Neural cell (in vitro differentiated cells): ENCODE data around the gene ROBO3. TPM values are rescaled to one million over a fixed set of nuclear protein-coding genes. Genes with fewer than 3 reads are reported as not detected.

Experiments
- H2AFZ ChIP-seq: fragments of 200-600, 300-800 bp; sonication (generic), shearing (Covaris generic); 2 replicates; pipeline ENCODE4 v1.6.0; 2014; ENCODE audit warnings: low read depth, mild to moderate bottlenecking, antibody characterized with exemption, low read length, moderate library complexity
- H3F3A ChIP-seq: fragments of 200-600 bp; shearing (Covaris generic); 2 replicates; pipeline ENCODE4 v1.6.1; 2016; ENCODE audit warnings: mild to moderate bottlenecking, moderate library complexity, mixed read lengths, antibody characterized with exemption, low read length; ENCODE audit not compliant: insufficient read depth, poor library complexity, severe bottlenecking
- H3K27ac ChIP-seq: fragments of 200-600, 300-800 bp; sonication (generic), shearing (Covaris generic); 2 replicates; pipeline ENCODE4 v1.5.1; 2014; ENCODE audit warnings: mild to moderate bottlenecking, low read length, moderate library complexity
- H3K27me3 ChIP-seq: fragments of 300-800, 200-600 bp; sonication (generic), shearing (Covaris generic); 2 replicates; pipeline ENCODE4 v1.6.0; 2014; ENCODE audit warnings: mild to moderate bottlenecking, low read depth, low read length, moderate library complexity; ENCODE audit not compliant: insufficient read depth
- H3K36me3 ChIP-seq: fragments of 300-800, 200-600 bp; sonication (generic), shearing (Covaris generic); 2 replicates; pipeline ENCODE4 v1.5.1; 2014; ENCODE audit warnings: mild to moderate bottlenecking, antibody characterized with exemption, low read length, moderate library complexity; ENCODE audit not compliant: insufficient read depth
- H3K4me2 ChIP-seq: fragments of 300-800, 200-600 bp; sonication (generic), shearing (Covaris generic); 2 replicates; pipeline ENCODE4 v1.6.0; 2014; ENCODE audit warnings: mild to moderate bottlenecking, low read length
- H3K4me3 ChIP-seq: fragments of 300-800, 200-600 bp; sonication (generic), shearing (Covaris generic); 2 replicates; pipeline ENCODE4 v1.5.1; 2014; ENCODE audit warnings: mild to moderate bottlenecking, low read length, moderate library complexity
- H3K79me2 ChIP-seq: fragments of 200-600 bp; shearing (Covaris generic); replicated peaks from 2 replicates; pipeline ENCODE4 v1.6.0; 2014; ENCODE audit warnings: mild to moderate bottlenecking, low read length, moderate library complexity; ENCODE audit not compliant: insufficient read depth
- H3K9ac ChIP-seq: fragments of 300-800, 200-600 bp; sonication (generic), shearing (Covaris generic); 2 replicates; pipeline ENCODE4 v1.6.1; 2016; ENCODE audit warnings: mild to moderate bottlenecking, low read length, mixed read lengths
- H3K9me2 ChIP-seq: fragments of 200-600 bp; shearing (Covaris generic); 2 replicates; pipeline ENCODE4 v1.6.1; 2016; ENCODE audit warnings: mild to moderate bottlenecking, low read length, mixed read lengths; ENCODE audit not compliant: insufficient read depth
- H3K9me3 ChIP-seq: fragments of 200-600, 300-800 bp; sonication (generic), shearing (Covaris generic); 2 replicates; pipeline ENCODE4 v1.6.1; 2016; ENCODE audit warnings: mild to moderate bottlenecking, mixed run types, low read length, moderate library complexity, mixed read lengths
- H4K20me1 ChIP-seq: fragments of 200-600 bp; shearing (Covaris generic); 2 replicates; pipeline ENCODE4 v1.6.1; 2016; ENCODE audit warnings: mild to moderate bottlenecking, mixed run types; ENCODE audit not compliant: insufficient read depth
- CTCF ChIP-seq: fragments of 450-650 bp; IDR thresholded peaks from 2 replicates; pipeline ENCODE4 v1.5.1; 2014; ENCODE audit warnings: antibody characterized with exemption, mild to moderate bottlenecking, moderate library complexity; ENCODE audit not compliant: poor library complexity, severe bottlenecking
- EP300 ChIP-seq: fragments of 450-650 bp; conservative IDR thresholded peaks from 2 replicates; pipeline ENCODE4 v1.6.1; 2014; ENCODE audit warnings: antibody characterized with exemption, mild to moderate bottlenecking, moderate library complexity; ENCODE audit not compliant: poor library complexity, severe bottlenecking
- EZH2 ChIP-seq: fragments of 200-600, 300-800 bp; shearing (Covaris generic), sonication (generic); IDR thresholded peaks from 2 replicates; pipeline ENCODE4 v1.6.1; 2014; ENCODE audit warnings: antibody characterized with exemption, low read length, borderline replicate concordance, mild to moderate bottlenecking; ENCODE audit not compliant: insufficient read depth, poor library complexity, severe bottlenecking
- MXI1 ChIP-seq: fragments of 450-650 bp; conservative IDR thresholded peaks from 2 replicates; pipeline ENCODE4 v1.6.1; 2014; ENCODE audit warnings: antibody characterized with exemption, mild to moderate bottlenecking; ENCODE audit not compliant: poor library complexity, severe bottlenecking
- POLR2AphosphoS5 ChIP-seq: IDR thresholded peaks from 2 replicates; pipeline ENCODE4 v1.6.1; 2012
- RAD21 ChIP-seq: fragments of 450-650 bp; conservative IDR thresholded peaks from 2 replicates; pipeline ENCODE4 v1.6.1; 2014; ENCODE audit warnings: antibody characterized with exemption, mild to moderate bottlenecking, moderate library complexity
- REST ChIP-seq: IDR thresholded peaks from 2 replicates; pipeline ENCODE4 v1.6.1; 2012; ENCODE audit warnings: borderline replicate concordance
- SMC3 ChIP-seq: fragments of 450-650 bp; conservative IDR thresholded peaks from 2 replicates; pipeline ENCODE4 v1.6.1; 2014; ENCODE audit warnings: antibody characterized with exemption, mild to moderate bottlenecking, moderate library complexity; ENCODE audit not compliant: poor library complexity
- TAF1 ChIP-seq: IDR thresholded peaks from 2 replicates; pipeline ENCODE4 v1.6.1; 2012; ENCODE audit warnings: low read depth
- polyA plus RNA-seq: library from polyadenylated mRNA; depleted of rRNA; stranded (reverse); fragments of >200 nt; gene quantifications from 2 replicates; pipeline ENCODE4 v1.2.3, GENCODE V29; 2014

The ROBO3 gene
- polyA plus RNA-seq, 1 donor from 2014 or later = 12.8 TPM

DNA sequence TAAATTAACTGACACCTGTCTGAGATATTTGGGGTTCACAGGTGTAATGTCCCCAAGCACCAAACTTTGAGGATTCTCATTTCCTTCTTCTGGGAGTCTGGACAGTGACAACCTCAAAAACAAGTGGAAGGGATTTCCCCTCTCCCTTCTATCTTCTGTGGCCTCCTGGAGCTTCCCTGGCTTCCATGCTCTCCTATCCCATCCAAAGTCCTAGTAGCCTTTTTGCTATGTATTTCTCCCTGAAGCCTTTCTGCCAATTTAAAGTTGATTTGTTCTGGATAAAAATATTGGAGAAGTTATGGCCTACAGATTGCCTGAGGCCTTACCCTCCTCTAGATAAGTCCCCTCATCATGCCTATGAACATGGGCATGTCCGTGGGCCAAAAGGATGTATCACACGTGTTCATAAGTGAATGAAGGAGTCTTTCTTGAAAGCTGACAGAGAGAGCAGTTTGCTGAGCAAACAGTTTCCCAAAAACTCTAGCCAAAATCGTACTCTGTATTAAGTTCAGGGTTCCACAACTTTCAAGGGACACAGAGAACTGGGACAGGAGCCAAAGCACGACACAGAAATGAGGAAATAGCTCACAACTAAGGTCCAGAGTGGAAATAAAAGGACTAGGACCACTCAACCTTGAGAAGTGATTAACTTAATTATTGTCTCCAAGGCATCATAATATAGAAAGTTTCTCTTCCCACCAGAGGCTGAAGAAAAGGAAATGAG lies 63.9 kb downstream of the ROBO3 start:
- Histone ChIP-seq H3K9ac (no peak overlapping the region), H3K36me3 (no peaks in the 10 kb centered on the region), H3K9me3 (no peaks in the 10 kb centered on the region), H3F3A (no peaks in the 10 kb centered on the region), H3K4me2 (no peak overlapping the region), H4K20me1 (no peaks in the 10 kb centered on the region), H2AFZ (no peak overlapping the region), H3K27me3 (no peaks in the 10 kb centered on the region), H3K4me3 (no peak overlapping the region), H3K27ac (no peak overlapping the region), H3K9me2 (no peaks in the 10 kb centered on the region), H3K79me2 (no peaks in the 10 kb centered on the region)
- TF ChIP-seq RAD21 (no peak), MXI1 (no peak), EP300 (no peak), POLR2AphosphoS5 (no peak), EZH2 (no peak), SMC3 (no peak), CTCF (no peak), TAF1 (no peak), REST (no peak)

DNA sequence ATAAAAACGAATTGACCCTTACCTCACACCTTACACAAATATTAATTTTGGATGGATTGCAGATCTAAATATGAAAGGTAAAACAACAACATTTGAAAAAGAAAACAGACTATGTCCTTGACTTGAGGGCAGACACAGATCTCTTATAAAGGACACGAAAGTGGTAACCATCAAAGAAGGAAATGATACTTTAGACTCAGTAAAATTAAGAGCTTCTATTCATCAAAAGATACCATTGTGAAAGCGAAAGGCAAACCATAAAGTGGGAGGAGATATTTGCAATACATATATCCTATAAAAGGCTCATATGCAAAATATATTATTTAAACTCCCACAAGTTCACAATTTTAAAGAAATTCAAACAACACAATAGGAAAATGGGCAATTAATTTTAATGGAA lies 65.6 kb downstream of the ROBO3 start:
- Histone ChIP-seq H3K9ac (no peak overlapping the region), H4K20me1 (no peaks in the 10 kb centered on the region), H2AFZ (no peak overlapping the region), H3K4me2 (no peak overlapping the region), H3K27ac (no peak overlapping the region), H3K27me3 (no peaks in the 10 kb centered on the region), H3K36me3 (no peaks in the 10 kb centered on the region), H3K9me3 (no peaks in the 10 kb centered on the region), H3K4me3 (no peak overlapping the region), H3F3A (no peaks in the 10 kb centered on the region), H3K9me2 (no peaks in the 10 kb centered on the region), H3K79me2 (no peaks in the 10 kb centered on the region)
- TF ChIP-seq EZH2 = no peak
- no peak for TF ChIP-seq RAD21
- no peak for TF ChIP-seq POLR2AphosphoS5
- no peak for TF ChIP-seq EP300
- no peak for TF ChIP-seq CTCF
- TF ChIP-seq REST = no peak
- TF ChIP-seq MXI1 = no peak
- TF ChIP-seq TAF1 = no peak
- no peak for TF ChIP-seq SMC3
